ENCODE data around the gene TNRC6C.
"Not testable (repeated sequence)": the region's sequence is repeated elsewhere in the genome, so short reads cannot be mapped to it uniquely, and the experiment has no call there.

TNRC6C gene

DNA sequence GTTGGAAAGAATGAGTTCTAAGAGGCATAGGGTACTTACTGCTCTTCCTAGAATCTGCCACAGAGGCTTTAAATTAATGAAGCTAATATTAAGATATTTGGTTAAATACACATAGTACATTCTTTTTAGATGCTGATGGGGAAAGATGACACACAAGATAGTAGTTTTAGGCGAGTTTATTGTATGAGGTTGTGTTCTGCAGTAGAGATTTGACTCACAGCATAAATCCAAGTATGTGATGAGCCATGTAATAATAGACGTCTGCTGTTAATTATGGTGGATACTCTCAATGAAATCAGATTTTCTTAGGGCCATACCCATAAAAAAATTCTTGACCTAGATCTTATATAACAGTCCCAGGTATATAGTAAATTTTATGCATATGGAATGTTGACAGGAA, 8.0 kb downstream of the TNRC6C start:
- Histone ChIP-seq H3K36me3 (no peaks in the 10 kb centered on the region; the same call in 1 of the 2 replicates), H3K9me3 (no peaks in the 10 kb centered on the region), H3K4me3 (ENCODE audit: low read depth, low read length) (no peak overlapping the region), H3K27me3 (no peaks in the 10 kb centered on the region), H3K4me1 (peaks cover 24% of the 10 kb centered on the region)
- DNase-seq, result no peak
- TF ChIP-seq, protein P1, sequence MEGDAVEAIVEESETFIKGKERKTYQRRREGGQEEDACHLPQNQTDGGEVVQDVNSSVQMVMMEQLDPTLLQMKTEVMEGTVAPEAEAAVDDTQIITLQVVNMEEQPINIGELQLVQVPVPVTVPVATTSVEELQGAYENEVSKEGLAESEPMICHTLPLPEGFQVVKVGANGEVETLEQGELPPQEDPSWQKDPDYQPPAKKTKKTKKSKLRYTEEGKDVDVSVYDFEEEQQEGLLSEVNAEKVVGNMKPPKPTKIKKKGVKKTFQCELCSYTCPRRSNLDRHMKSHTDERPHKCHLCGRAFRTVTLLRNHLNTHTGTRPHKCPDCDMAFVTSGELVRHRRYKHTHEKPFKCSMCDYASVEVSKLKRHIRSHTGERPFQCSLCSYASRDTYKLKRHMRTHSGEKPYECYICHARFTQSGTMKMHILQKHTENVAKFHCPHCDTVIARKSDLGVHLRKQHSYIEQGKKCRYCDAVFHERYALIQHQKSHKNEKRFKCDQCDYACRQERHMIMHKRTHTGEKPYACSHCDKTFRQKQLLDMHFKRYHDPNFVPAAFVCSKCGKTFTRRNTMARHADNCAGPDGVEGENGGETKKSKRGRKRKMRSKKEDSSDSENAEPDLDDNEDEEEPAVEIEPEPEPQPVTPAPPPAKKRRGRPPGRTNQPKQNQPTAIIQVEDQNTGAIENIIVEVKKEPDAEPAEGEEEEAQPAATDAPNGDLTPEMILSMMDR (IDR thresholded peaks at IDR 0.05; ENCODE audit: low read depth, low read length), result no peak

DNA sequence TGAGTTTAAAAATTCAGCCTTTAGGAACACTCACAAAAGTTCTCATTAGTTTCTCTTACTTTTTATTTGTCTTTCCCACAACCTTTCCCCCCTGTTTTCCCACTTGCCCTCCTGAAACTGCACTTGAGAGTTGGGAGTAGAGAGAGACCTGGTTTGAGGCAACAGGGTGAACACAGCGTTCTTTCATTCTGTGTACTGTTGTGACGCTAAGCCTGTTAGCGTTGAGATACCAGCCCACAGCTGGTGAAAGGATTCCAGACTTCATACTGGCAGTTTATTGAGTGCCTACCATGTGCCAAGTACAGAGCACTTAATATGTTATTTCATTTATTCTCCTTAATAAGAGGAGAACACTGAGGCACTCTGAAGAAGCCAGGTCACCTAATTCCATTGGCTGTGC, 10.3 kb downstream of the TNRC6C start:
- Histone ChIP-seq H3K9me3 (no peaks in the 10 kb centered on the region), H3K27me3 (no peaks in the 10 kb centered on the region), H3K4me3 (ENCODE audit: low read depth, low read length) (no peak overlapping the region), H3K36me3 (no peaks in the 10 kb centered on the region; the same call in 1 of the 2 replicates), H3K4me1 (peaks cover 9% of the 10 kb centered on the region)
- no peak for DNase-seq
- TF ChIP-seq, protein P1 (IDR thresholded peaks at IDR 0.05; ENCODE audit: low read depth, low read length), result no peak

DNA sequence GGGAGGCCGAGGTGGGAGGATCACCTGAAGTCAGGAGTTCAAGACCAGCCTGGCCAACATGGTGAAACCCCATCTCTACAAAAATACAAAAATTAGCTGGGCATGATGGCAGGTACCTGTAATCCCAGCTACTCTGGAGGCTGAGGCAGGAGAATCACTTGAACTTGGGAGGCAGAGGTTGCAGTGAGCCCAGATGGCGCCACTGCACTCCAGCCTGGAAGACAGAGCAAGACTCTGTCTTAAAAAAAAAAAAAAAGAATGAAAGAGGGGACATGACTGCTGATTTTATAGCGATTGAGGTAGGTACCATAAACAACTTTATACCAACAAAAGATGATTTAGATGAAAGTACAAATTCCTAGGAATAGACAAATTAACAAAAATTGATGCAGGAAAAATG, 13.8 kb downstream of the TNRC6C start:
- not testable (repeated sequence) for H3K9me3 ChIP-seq; DNase-seq; H3K36me3 ChIP-seq; H3K4me1 ChIP-seq; H3K27me3 ChIP-seq; H3K4me3 ChIP-seq (ENCODE audit: low read depth, low read length)

DNA sequence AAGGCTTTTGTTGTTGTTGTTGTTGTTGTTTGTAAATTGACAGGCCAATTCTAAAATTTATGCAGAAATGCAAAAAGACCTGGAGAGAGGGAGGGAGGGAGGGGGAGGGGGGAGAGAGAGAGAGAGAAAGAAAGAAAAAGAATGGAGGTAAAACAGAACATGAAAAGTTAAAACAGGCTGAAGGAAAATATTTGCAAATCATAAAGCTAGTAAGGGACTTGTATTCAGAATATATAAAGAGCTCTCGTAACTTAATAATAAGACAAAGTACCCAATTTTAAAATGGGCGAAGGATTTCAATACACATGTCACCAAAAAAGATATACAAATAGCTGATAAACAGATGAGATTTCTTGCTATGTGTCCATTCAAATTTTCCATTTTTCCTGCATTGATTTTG, 15.4 kb downstream of the TNRC6C start:
- no peaks in the 10 kb centered on the region for H3K36me3 ChIP-seq
- no peak overlapping the region for H3K4me3 ChIP-seq (ENCODE audit: low read depth, low read length)
- H3K27me3 ChIP-seq, result no peaks in the 10 kb centered on the region
- DNase-seq, result no peak
- H3K4me1 ChIP-seq, result no peaks in the 10 kb centered on the region
- H3K9me3 ChIP-seq, result no peaks in the 10 kb centered on the region; the same call in 1 of the 2 replicates
- TF ChIP-seq, protein P1 (IDR thresholded peaks at IDR 0.05; ENCODE audit: low read depth, low read length), result no peak

DNA sequence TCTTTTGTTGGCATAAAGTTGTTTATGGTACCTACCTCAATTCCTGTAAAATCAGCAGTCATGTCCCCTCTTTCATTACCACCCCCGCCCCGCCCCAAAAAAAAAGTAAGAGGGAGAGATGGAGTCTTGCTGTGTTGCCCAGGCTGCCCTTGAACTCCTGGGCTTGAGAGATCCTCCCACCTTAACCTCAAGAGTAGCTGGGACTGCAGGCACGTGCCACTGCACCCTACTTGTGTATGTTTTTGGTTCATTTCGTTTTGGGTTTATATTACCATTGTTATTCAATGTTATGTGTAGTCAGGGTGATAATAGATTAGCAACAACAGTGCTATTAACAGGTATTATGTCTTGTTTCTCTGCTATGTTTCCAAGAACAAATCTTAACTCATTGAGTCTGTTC, 15.9 kb downstream of the TNRC6C start:
- TF ChIP-seq, protein P1 (IDR thresholded peaks at IDR 0.05; ENCODE audit: low read depth, low read length), result no peak
- H3K4me1 ChIP-seq, result no peaks in the 10 kb centered on the region
- no peaks in the 10 kb centered on the region for H3K36me3 ChIP-seq
- no peaks in the 10 kb centered on the region; the same call in 1 of the 2 replicates for H3K9me3 ChIP-seq
- no peak overlapping the region for H3K4me3 ChIP-seq (ENCODE audit: low read depth, low read length)
- H3K27me3 ChIP-seq, result no peaks in the 10 kb centered on the region
- no peak for DNase-seq

DNA sequence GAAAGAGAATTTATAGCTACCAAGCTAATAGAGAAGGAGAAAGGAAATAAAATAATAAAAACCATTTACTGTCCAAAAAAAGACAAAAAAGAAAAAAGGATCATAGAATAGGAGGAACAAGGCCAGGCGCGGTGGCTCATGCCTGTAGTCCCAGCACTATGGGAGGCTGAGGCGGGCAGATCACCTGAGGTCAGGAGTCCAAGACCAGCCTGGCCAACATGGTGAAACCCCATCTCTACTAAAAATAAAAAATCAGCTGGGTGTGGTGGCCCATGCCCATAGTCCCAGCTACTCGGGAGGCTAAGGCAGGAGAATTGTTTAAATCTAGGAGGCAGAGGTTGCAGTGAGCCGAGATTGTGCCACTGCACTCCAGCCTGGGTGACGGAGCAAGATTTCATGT, 23.9 kb downstream of the TNRC6C start:
- not testable (repeated sequence) for H3K4me1 ChIP-seq; H3K4me3 ChIP-seq (ENCODE audit: low read depth, low read length); H3K36me3 ChIP-seq; H3K9me3 ChIP-seq; H3K27me3 ChIP-seq; DNase-seq

DNA sequence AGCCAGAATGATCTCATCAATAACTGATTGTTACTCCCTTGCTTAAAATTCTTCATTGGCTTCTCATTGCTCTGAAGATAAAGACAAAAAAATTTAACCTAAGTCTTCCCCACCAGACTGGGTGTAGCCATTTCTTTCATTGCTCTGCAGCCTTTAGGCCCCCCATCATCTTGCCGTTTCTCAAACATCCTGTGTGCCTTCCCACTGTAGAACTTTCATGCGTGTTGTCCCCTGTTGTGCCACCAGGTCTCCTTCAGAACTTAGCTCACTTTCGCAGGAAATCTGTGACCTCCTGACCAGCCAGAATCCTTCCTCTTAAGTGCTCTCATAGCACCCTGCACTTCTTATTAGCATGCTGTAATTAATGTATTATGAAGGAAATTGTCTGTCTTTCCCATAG, 31.8 kb downstream of the TNRC6C start:
- no peak for DNase-seq
- Histone ChIP-seq H3K9me3 (no peaks in the 10 kb centered on the region), H3K4me3 (ENCODE audit: low read depth, low read length) (no peak overlapping the region), H3K4me1 (peaks cover 11% of the 10 kb centered on the region), H3K36me3 (peaks cover 3% of the 10 kb centered on the region; the same call in 1 of the 2 replicates), H3K27me3 (no peaks in the 10 kb centered on the region)
- TF ChIP-seq, protein P1 (IDR thresholded peaks at IDR 0.05; ENCODE audit: low read depth, low read length), result no peak

DNA sequence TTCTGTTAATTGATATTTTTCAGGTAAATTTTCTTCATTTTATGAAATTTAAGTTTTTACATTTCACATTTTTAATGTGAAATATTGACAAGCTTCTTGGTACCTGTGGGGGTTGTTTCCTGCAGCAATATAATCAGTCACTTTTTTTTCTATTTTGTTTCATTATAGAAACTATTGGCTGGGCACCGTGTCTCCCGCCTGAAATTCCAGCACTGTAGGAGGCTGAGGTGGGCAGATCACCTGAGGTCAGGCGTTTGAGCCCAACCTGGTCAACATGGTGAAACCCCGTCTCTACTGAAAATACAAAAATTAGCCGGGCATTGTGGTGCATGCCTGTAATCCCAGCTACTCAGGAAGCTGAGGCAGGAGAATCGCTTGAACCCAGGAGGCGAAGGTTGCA, 35.2 kb downstream of the TNRC6C start:
- not testable (repeated sequence) for H3K27me3 ChIP-seq; DNase-seq; H3K36me3 ChIP-seq; H3K9me3 ChIP-seq; H3K4me3 ChIP-seq (ENCODE audit: low read depth, low read length)
- peaks cover 15% of the 10 kb centered on the region for H3K4me1 ChIP-seq
